Measurements from ENCODE around the gene EFCAB6.

DNA sequence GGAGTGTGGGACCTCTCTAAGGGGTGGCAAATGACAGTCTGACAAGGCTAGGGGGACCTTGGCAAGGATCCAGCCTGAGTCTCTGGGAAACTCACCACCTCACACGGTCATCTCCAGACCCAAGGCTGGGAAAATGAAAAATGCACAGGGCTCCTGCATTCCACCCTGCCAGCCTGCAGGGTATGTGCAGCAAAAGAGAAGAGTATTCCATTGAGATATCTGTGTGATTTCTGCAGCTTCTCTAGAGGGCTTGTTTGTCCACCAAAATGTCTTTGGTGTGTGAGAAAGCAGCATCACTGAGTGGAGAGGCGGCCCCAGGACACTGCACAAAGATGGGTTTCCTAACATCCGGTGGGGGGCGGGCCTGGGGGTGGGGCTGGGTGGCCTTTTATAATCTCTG lies 177.8 kb downstream of the EFCAB6 start:
- TF ChIP-seq, protein P1, sequence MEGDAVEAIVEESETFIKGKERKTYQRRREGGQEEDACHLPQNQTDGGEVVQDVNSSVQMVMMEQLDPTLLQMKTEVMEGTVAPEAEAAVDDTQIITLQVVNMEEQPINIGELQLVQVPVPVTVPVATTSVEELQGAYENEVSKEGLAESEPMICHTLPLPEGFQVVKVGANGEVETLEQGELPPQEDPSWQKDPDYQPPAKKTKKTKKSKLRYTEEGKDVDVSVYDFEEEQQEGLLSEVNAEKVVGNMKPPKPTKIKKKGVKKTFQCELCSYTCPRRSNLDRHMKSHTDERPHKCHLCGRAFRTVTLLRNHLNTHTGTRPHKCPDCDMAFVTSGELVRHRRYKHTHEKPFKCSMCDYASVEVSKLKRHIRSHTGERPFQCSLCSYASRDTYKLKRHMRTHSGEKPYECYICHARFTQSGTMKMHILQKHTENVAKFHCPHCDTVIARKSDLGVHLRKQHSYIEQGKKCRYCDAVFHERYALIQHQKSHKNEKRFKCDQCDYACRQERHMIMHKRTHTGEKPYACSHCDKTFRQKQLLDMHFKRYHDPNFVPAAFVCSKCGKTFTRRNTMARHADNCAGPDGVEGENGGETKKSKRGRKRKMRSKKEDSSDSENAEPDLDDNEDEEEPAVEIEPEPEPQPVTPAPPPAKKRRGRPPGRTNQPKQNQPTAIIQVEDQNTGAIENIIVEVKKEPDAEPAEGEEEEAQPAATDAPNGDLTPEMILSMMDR (conservative IDR thresholded peaks at IDR 0.05; ENCODE audit: low read length): no peak
- no peak for TF ChIP-seq EZH2phosphoT487 (IDR thresholded peaks at IDR 0.05; ENCODE audit: borderline replicate concordance)
